ENCODE measurements around the gene ARHGAP29. TPM values are rescaled to one million over a fixed set of nuclear protein-coding genes. Genes with fewer than 3 reads are reported as not detected.
"Not testable (repeated sequence)": the region's sequence is repeated elsewhere in the genome, so short reads cannot be mapped to it uniquely, and the experiment has no call there.

The ARHGAP29 gene
- total RNA-seq, 6 donors from 2014 or later: 43.8 to 87.5 (median 49.0) TPM

DNA sequence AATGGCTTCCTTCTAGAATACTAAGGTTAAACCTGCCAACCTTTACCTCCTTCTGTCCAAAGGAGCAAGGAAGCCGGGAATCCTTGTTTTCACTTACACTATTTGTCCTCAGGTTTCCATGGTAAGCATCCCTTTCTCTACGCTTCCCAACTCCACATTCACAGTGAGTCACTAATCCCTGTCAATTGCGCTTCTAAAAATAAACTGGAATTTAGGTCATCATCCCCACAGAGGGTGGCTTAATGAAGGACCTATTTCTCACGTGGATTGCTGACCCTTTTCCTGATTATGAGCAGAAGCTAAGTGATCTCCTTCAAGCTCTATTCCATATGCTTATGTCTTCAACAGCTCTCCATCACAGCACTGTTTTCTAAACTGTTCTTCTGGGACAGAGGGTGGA lies 76.6 kb downstream of the ARHGAP29 start:
- Histone ChIP-seq H3K9me3 (no peaks in the 10 kb centered on the region), H3K27ac (no peak overlapping the region), H3K36me3 (no peaks in the 10 kb centered on the region), H3K4me3 (no peak overlapping the region), H3K27me3 (no peaks in the 10 kb centered on the region), H3K4me1 (no peaks in the 10 kb centered on the region)
- 66 to 76% methylated on average over 4 of the region's 4 CpGs for WGBS, 2 donors
- DNase-seq (no peak), ATAC-seq (ENCODE audit: low FRiP score in 2 of 2) (peak in 1 of 2 donors; percentile 28)
- TF ChIP-seq POLR2AphosphoS5 (IDR thresholded peaks at IDR 0.05): no peak
- TF ChIP-seq POLR2A (IDR thresholded peaks at IDR 0.05): no peak
- TF ChIP-seq, protein P1, sequence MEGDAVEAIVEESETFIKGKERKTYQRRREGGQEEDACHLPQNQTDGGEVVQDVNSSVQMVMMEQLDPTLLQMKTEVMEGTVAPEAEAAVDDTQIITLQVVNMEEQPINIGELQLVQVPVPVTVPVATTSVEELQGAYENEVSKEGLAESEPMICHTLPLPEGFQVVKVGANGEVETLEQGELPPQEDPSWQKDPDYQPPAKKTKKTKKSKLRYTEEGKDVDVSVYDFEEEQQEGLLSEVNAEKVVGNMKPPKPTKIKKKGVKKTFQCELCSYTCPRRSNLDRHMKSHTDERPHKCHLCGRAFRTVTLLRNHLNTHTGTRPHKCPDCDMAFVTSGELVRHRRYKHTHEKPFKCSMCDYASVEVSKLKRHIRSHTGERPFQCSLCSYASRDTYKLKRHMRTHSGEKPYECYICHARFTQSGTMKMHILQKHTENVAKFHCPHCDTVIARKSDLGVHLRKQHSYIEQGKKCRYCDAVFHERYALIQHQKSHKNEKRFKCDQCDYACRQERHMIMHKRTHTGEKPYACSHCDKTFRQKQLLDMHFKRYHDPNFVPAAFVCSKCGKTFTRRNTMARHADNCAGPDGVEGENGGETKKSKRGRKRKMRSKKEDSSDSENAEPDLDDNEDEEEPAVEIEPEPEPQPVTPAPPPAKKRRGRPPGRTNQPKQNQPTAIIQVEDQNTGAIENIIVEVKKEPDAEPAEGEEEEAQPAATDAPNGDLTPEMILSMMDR (IDR thresholded peaks at IDR 0.05): no peak
- no peak for TF ChIP-seq EP300 (IDR thresholded peaks at IDR 0.05)

DNA sequence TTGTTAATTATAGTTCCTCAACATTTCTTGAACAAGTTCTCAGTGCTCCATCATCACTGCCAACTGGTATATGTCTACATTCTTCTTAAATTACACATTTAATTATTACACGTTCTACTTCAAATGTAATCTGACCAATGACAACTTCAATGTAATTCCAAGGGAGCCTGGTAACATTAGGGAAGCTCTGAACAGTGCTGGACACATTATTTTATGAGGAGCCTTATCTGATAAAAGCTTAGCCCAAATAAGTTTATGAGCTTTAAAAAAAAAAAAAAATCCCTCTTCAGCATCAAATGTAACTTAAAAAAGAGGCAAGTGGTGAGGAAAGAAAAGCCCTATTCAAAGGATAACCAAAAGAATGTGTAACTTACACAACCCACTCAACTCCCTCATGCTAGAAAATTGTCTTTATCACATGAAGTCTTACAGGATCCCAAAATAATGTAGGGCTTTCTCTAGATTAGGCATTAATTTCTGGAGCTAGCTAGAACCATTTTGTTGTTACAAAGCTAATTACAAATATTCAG lies 81.2 kb downstream of the ARHGAP29 start:
- no peak for TF ChIP-seq EP300 (IDR thresholded peaks at IDR 0.05)
- TF ChIP-seq POLR2AphosphoS5 (IDR thresholded peaks at IDR 0.05): no peak
- TF ChIP-seq POLR2A (IDR thresholded peaks at IDR 0.05): no peak
- TF ChIP-seq, protein P1 (IDR thresholded peaks at IDR 0.05): no peak
- no peaks in the 10 kb centered on the region for H3K9me3 ChIP-seq
- ATAC-seq (ENCODE audit: low FRiP score in 2 of 2) (no peak), DNase-seq (no peak)
- H3K27ac ChIP-seq: no peak overlapping the region
- no peak overlapping the region for H3K4me3 ChIP-seq
- no peaks in the 10 kb centered on the region for H3K36me3 ChIP-seq
- H3K27me3 ChIP-seq: no peaks in the 10 kb centered on the region
- no peaks in the 10 kb centered on the region for H3K4me1 ChIP-seq
- WGBS, 2 donors: 65 to 88% methylated on average over 1 of the region's 1 CpG

DNA sequence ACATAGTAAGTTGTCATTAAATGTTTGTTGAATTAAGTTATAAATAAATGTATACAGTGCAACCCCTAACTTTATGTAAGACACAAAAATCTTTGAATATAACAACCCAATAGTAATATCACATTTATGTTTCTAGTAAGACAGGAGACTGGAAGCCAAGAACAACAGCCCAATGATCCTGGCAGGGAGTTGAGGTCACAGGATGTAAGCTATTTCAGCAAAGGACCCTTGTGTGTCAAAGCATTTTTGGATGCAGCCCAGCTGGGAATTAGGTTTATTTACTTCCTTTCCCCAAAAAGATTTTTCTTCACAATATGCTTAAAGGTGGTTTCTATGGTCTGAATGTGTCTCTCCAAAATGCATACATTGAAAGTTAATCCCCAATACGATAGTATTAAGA lies 82.4 kb downstream of the ARHGAP29 start:
- Histone ChIP-seq H3K9me3 (no peaks in the 10 kb centered on the region), H3K36me3 (no peaks in the 10 kb centered on the region), H3K27ac (no peak overlapping the region), H3K4me1 (no peaks in the 10 kb centered on the region), H3K27me3 (no peaks in the 10 kb centered on the region), H3K4me3 (no peak overlapping the region)
- no peak for ATAC-seq (ENCODE audit: low FRiP score in 2 of 2)
- DNase-seq: no peak
- 70 to 96% methylated on average over 1 of the region's 1 CpG for WGBS, 2 donors
- no peak for TF ChIP-seq POLR2A (IDR thresholded peaks at IDR 0.05)
- no peak for TF ChIP-seq POLR2AphosphoS5 (IDR thresholded peaks at IDR 0.05)
- TF ChIP-seq, protein P1 (IDR thresholded peaks at IDR 0.05): no peak
- no peak for TF ChIP-seq EP300 (IDR thresholded peaks at IDR 0.05)

DNA sequence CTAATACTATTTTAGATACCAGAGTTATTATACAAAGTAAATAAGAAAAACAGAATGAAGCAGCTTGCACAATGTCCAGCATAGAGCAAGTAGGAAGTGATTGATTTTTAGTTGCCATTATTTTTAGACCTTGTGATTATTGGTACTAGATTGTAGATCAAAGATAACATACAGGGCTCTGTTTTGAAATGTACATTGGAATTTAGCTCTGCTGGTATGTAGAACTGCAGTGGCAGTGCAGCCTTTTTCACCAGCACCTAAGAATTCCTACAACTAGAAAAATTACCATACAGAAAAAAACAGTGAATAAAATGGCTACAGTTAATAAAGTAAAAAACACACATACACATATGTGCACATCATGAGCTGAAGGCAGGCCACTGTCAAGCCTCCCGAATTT lies 84.3 kb downstream of the ARHGAP29 start:
- Histone ChIP-seq H3K27me3 (no peaks in the 10 kb centered on the region), H3K4me1 (no peaks in the 10 kb centered on the region), H3K36me3 (no peaks in the 10 kb centered on the region), H3K27ac (no peak overlapping the region), H3K9me3 (no peaks in the 10 kb centered on the region), H3K4me3 (no peak overlapping the region)
- ATAC-seq (ENCODE audit: low FRiP score in 2 of 2): no peak
- TF ChIP-seq, protein P1 (IDR thresholded peaks at IDR 0.05): no peak
- TF ChIP-seq POLR2AphosphoS5 (IDR thresholded peaks at IDR 0.05) (no peak), POLR2A (IDR thresholded peaks at IDR 0.05) (no peak), EP300 (IDR thresholded peaks at IDR 0.05) (no peak)
- 50 to 67% methylated on average over 1 of the region's 1 CpG for WGBS, 2 donors
- DNase-seq: no peak

DNA sequence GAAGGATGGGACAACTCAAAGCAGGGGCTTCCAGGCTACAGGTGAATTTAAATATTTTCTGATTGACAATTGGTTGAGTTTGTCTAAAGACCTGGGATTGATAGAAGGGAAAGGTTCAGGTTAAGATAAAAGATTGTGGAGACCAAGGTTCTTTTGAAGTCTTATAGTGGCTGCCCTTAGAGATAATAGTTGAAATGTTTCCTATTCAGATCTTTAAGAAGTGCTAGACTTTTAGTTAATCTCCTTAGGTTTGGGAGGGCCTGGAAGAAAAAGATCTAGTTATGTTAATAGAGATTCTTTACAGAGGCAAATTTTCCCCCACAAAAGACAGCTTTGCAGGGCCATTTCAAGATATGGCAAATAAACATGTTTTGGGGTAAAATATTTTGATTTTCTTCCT lies 88.2 kb downstream of the ARHGAP29 start:
- not testable (repeated sequence) for H3K36me3 ChIP-seq; H3K9me3 ChIP-seq; H3K4me3 ChIP-seq; H3K27me3 ChIP-seq; ATAC-seq (ENCODE audit: low FRiP score in 2 of 2); DNase-seq; H3K27ac ChIP-seq; H3K4me1 ChIP-seq
